Measurements from ENCODE around the gene RHBDL2.
A peak's percentile ranks its signal among the peaks of the same experiment; 100 is the strongest.
"Not testable (repeated sequence)": the region's sequence is repeated elsewhere in the genome, so short reads cannot be mapped to it uniquely, and the experiment has no call there.

Gene RHBDL2

DNA sequence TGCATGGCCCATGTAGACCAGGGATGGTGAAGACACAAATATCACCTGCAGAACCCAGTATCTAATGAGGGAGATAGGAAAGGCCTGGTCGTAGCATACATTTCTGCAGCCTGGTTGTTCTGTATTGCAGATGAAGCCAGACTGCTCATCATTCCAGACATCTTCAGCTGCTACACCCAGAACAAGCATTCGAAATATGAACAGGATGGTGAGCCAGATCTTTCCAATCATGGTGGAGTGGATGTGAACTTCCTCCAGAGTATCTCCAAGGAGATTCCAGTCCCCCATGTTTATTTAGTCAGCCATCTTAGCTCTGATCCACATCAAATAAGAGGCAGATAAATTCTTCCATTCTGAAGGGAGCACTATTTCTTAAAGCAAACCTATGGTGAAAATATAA lies 65.8 kb downstream of the RHBDL2 start:
- no peak for DNase-seq (ENCODE audit: low spot score)

DNA sequence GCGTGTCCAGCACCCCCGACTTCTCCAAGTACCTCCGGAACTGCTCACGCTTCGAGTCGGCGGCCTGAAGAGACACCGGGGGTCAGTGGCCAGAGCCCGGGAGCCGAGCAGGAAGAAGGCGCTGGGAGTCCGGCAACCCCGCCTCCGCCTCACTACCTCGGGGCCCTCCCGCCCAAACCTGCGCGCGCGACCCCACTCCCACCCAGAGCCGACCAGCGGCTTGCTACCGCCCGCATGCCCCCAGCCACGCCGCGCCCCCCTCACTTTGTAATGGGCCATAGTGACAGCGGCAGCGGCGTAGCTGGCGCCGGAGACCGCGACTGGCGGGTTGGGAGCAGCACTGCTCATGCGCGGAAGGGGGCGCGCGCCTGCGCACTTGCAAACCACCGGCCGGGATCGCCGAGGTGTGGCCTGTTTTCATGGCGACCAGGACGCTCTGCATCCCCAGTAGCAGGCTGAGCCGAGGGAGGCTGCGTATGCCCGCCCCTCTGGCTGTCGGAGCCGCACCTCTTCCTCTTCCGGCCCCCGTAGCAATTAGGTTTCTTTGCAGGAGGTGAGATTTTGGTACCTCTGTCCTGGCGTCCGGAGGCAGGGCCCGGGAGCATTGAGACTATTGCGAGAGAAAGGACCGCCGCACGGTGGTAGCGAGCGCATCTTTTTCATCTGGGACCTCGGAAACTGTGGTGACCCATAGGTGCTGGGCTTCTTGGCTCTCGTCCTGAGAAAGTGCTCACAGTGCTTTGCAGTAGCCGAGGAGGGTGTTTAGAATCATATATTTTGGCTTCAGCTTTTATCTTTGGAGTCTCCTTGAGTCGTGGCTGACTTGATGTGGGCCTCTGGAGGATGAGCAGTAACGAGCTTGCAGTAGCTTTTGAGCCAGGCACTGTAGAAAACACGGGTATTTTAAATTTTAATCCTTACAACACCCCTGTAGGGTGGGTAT lies 68.3 kb downstream of the RHBDL2 start, which contains the start of gene MYCBP:
MYCBP (minus strand) TSS at position 322 of the 943 bp plus-strand sequence; CDS start at position 279, 43 bp downstream.
- DNase-seq (ENCODE audit: low spot score) = peak; percentile 98

DNA sequence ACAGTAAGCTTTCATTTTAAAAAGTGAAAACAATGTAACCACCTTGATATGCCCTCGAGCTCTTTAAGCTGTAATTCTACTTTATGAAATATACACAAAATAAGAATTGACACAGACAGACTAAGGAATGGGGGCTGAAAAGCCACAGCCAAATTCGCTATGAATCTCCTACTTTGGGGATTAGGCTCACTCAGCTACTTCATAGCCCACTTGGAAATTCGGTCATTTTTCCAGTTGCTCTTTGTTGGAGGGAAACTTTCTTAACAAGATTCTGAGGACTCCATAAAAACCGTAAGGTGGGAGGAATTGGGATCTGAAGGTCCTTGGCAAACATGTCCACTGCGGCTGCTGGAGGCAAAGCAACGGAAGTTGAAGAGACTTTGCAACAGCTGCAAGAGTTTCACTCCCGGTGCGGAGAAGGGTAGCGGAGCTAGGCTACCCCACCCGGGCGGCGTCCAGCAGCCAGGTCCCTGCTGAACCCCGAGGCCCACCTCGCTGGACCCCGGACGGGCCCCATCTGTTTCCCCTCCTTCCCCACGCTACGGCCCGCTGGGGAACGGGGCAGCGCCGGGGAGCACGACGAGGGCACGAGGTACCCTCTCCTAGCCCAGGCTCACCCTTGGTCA lies 69.1 kb downstream of the RHBDL2 start:
- no peak for DNase-seq (ENCODE audit: low spot score)

DNA sequence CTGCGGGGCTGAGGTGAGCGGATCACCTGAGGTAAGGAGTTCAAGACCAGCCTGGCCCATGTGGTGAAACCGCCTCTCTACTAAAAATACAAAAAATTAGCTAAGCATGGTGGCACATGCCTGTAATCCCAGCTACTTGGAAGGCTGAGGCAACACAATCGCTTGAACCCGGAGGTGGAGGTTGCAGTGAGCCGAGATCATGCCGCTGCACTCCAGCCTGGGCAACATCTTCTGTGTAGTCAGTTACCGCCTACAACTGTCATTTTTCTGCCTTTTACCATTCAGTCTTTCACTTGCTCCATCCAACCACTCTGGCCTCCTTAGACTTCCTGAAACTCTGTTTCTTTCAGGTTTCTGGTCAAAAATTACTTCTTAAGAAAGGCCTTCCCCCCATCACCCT lies 70.6 kb downstream of the RHBDL2 start:
- no peak for DNase-seq (ENCODE audit: low spot score)

GRCh38 chr1:38867208-38867607 lies 74.4 kb downstream of the RHBDL2 start:
- no peak for DNase-seq (ENCODE audit: low spot score)

GRCh38 chr1:38865112-38865715 lies 76.4 kb downstream of the RHBDL2 start:
- no peak for DNase-seq (ENCODE audit: low spot score)

GRCh38 chr1:38860454-38860795 lies 81.2 kb downstream of the RHBDL2 start:
- no peak for DNase-seq (ENCODE audit: low spot score)

DNA sequence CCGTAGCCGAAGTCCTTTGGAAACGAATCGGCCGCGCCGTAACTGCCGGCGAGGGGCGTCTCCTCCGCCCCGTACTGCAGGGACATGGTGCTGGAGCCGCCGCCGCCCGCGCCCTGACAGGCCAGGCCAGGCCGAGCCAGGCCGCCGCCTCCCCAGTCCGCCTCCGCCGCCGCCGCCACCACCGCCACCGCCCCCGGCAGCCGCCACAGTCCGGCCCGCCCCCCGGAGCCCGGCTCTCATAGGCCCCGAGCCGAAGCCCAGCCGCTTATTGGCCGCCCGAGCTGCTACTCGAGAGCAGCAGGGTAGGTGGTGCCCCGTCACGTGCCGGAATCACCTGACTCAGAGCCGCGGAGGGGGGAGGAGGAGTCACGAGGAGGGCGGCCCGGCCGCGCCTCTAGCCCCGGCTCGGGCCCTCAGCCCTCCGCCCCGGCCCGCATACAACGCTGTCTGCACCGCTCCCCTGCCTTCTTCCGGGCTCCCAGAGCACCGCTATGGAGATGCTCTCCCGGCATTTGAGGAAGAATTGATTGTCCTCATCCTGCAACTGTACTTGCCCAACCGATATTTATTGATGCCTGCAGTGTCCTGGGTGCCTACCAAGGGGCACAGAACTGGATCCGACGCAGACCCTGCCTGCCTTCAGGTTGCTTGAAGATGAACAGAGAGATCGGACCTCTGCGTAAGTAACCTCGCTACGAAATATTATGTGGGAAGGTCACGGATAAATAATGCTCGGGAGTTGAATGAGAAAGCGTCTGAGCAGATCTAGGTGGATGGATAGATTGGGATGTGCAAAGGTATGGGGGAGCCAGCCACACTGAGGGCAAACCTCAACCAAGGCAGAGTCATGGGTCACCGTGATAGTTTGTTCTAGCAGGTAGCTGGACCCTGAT lies 81.8 kb downstream of the RHBDL2 start, which contains the start of gene RRAGC:
RRAGC (minus strand) TSS at position 212 of the 893 bp plus-strand sequence; CDS start at position 86, 126 bp downstream.
- peak; percentile 96 for DNase-seq (ENCODE audit: low spot score)

GRCh38 chr1:38858833-38859560 lies 82.6 kb downstream of the RHBDL2 start:
- DNase-seq (ENCODE audit: low spot score) = no peak

GRCh38 chr1:38852780-38853179 lies 88.8 kb downstream of the RHBDL2 start:
- no peak for DNase-seq (ENCODE audit: low spot score)

GRCh38 chr1:38848071-38848470 lies 93.6 kb downstream of the RHBDL2 start:
- no peak for DNase-seq (ENCODE audit: low spot score)

DNA sequence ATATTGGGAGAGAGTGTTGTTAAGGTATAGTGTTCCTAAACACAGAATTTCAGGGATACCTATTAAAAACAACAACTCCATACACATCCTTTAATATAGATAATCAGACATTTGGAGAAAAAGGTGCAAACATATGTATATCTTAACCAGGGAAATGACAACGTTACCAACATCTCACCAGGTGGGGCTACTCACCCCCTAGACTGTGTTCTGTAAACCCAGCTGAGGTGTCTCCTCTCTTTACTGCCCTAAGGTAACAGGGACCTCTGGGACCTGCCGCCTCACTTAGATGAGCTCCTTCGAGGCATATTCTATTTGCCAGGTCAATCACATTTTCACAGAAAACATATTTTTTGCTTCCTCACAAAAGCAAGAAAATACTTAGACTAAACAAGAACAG lies 95.4 kb downstream of the RHBDL2 start:
- DNase-seq (ENCODE audit: low spot score) = no peak

- not testable (repeated sequence) for DNase-seq (ENCODE audit: low spot score)
These were observed 96.5 kb downstream of the RHBDL2 start for GRCh38 chr1:38845088-38845487.

- DNase-seq (ENCODE audit: low spot score) = no peak
These were observed 101.3 kb downstream of the RHBDL2 start for GRCh38 chr1:38840281-38840680.

DNA sequence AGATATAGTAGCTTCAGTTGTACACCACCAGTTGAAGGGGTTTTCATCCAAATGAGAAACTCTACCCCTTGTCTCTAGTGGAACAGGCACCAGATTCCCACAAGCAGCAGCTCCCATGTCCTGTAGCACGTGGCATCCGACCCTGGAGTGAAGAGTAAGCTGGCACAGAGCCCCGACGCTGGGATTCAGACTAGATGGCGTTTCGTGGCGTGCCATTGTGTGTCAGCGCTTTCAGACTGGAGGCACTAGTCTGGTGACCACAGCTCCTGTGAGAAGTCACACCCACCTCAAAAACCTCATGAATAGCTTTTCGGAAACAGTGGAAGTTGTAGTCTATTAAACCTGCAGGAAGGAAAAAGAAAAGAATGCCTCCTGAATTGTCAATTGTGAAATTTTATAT lies 102.3 kb downstream of the RHBDL2 start:
- DNase-seq (ENCODE audit: low spot score) = no peak

GRCh38 chr1:38836316-38836715 lies 105.3 kb downstream of the RHBDL2 start:
- DNase-seq (ENCODE audit: low spot score) = not testable (repeated sequence)

Data from COLO829 (cell line).